ENCODE results near the gene MIGA2. TPM values are rescaled to one million over a fixed set of nuclear protein-coding genes. Genes with fewer than 3 reads are reported as not detected.

MIGA2 gene
- total RNA-seq, 1 experiment from 2014 or later = 23.0 TPM

GRCh38 chr9:129040113-129040643, 3.8 kb downstream of the MIGA2 start:
- no peak for DNase-seq (ENCODE audit: low read depth, low spot score)
- no peaks in the 10 kb centered on the region for H3K9me3 ChIP-seq (ENCODE audit: control insufficient read depth, insufficient read depth, low read depth, low read length)
- no peak for TF ChIP-seq POLR2AphosphoS5 (IDR thresholded peaks at IDR 0.05; ENCODE audit: low read depth, low read length)
- TF ChIP-seq TCF7L2 (IDR thresholded peaks at IDR 0.05; ENCODE audit: low read depth, low read length) = no peak
- TF ChIP-seq SIN3A (IDR thresholded peaks at IDR 0.05; ENCODE audit: borderline replicate concordance, insufficient read depth, low read depth, low read length) = no peak
- TF ChIP-seq CTCF (IDR thresholded peaks at IDR 0.05) = no peak
- TF ChIP-seq REST (IDR thresholded peaks at IDR 0.05; ENCODE audit: insufficient read depth in 1 of 2, low read depth in 2 of 2, low read length in 1 of 2) = no peak
- H3K27ac ChIP-seq (ENCODE audit: low read length) = no peak overlapping the region
- ChIA-PET CTCF (no interaction called here), POLR2A (no interaction called here)
- H3K27me3 ChIP-seq (ENCODE audit: control insufficient read depth, insufficient read depth, low read length) = no peaks in the 10 kb centered on the region
- peaks cover 5% of the 10 kb centered on the region for H3K4me1 ChIP-seq (ENCODE audit: control insufficient read depth, insufficient read depth, low read length)
- BruUV-seq (replicated peaks) = no TSS peak
- H3K36me3 ChIP-seq (ENCODE audit: control insufficient read depth, insufficient read depth, low read length) = peaks cover 2% of the 10 kb centered on the region; the same call in 1 of the 2 replicates
- no peak for ATAC-seq
- intact Hi-C loops (cut with micrococcal nuclease; ENCODE audit: unreplicated experiment) = no loop called here
- no peak overlapping the region for H3K4me3 ChIP-seq (ENCODE audit: low read depth in 2 of 2, low read length in 2 of 2)
- in situ Hi-C loops (cut with HindIII; ENCODE audit: low pct_unique_long_range_greater_than_20kb, low sequenced_read_pairs) = no loop called here

GRCh38 chr9:129042016-129042415, 5.6 kb downstream of the MIGA2 start:
- Histone ChIP-seq H3K4me3 (ENCODE audit: low read depth in 2 of 2, low read length in 2 of 2) (no peak overlapping the region), H3K4me1 (ENCODE audit: control insufficient read depth, insufficient read depth, low read length) (peaks cover 5% of the 10 kb centered on the region), H3K36me3 (ENCODE audit: control insufficient read depth, insufficient read depth, low read length) (peaks cover under 1% of the 10 kb centered on the region; the same call in 1 of the 2 replicates), H3K27ac (ENCODE audit: low read length) (no peak overlapping the region), H3K9me3 (ENCODE audit: control insufficient read depth, insufficient read depth, low read depth, low read length) (no peaks in the 10 kb centered on the region), H3K27me3 (ENCODE audit: control insufficient read depth, insufficient read depth, low read length) (no peaks in the 10 kb centered on the region)
- no peak for ATAC-seq
- TF ChIP-seq CTCF (IDR thresholded peaks at IDR 0.05) (no peak), TCF7L2 (IDR thresholded peaks at IDR 0.05; ENCODE audit: low read depth, low read length) (no peak), SIN3A (IDR thresholded peaks at IDR 0.05; ENCODE audit: borderline replicate concordance, insufficient read depth, low read depth, low read length) (no peak), POLR2AphosphoS5 (IDR thresholded peaks at IDR 0.05; ENCODE audit: low read depth, low read length) (no peak), REST (IDR thresholded peaks at IDR 0.05; ENCODE audit: insufficient read depth in 1 of 2, low read depth in 2 of 2, low read length in 1 of 2) (no peak)
- ChIA-PET POLR2A (no interaction called here), CTCF (no interaction called here)
- intact Hi-C loops (cut with micrococcal nuclease; ENCODE audit: unreplicated experiment) (no loop called here), in situ Hi-C loops (cut with HindIII; ENCODE audit: low pct_unique_long_range_greater_than_20kb, low sequenced_read_pairs) (no loop called here)
- DNase-seq (ENCODE audit: low read depth, low spot score) = no peak
- BruUV-seq (replicated peaks) = no TSS peak

All from Panc1 (cell line).